SK-N-SH treated with all-trans-retinoic acid at 6 μM for 48 hours (cell line): ENCODE results near the gene AFAP1.

Experiments
- ATAC-seq: fragments of 200-7000 bp; cut with Tn5 transposase; 3 replicates; pipeline ENCODE4 v1.9.1; 2020; ENCODE audit warnings: mild to moderate bottlenecking, moderate library complexity
- ARNTL ChIP-seq: fragments of 450-650 bp; formaldehyde crosslinking; IDR thresholded peaks from 2 replicates; pipeline ENCODE4 v1.5.0; 2020; ENCODE audit warnings: low read depth, mild to moderate bottlenecking, moderate library complexity, borderline replicate concordance
- BACH2 ChIP-seq: fragments of 250-450 bp; sonication (Bioruptor Pico); IDR thresholded peaks from 2 replicates; pipeline ENCODE4 v1.9.0; 2021; ENCODE audit warnings: mild to moderate bottlenecking, borderline replicate concordance
- CSDC2 ChIP-seq: fragments of 250-450 bp; sonication (Bioruptor Pico); IDR thresholded peaks from 2 replicates; pipeline ENCODE4 v1.5.0; 2020; ENCODE audit warnings: mild to moderate bottlenecking, moderate library complexity
- ESRRG ChIP-seq: fragments of 250-450 bp; sonication (Bioruptor Pico); IDR thresholded peaks from 2 replicates; pipeline ENCODE4 v1.6.1; 2021; ENCODE audit warnings: mild to moderate bottlenecking
- GLIS3 ChIP-seq: fragments of 250-450 bp; sonication (Bioruptor Pico); IDR thresholded peaks from 2 replicates; pipeline ENCODE4 v1.5.0; 2020; ENCODE audit warnings: mild to moderate bottlenecking, moderate library complexity
- ISL1 ChIP-seq: fragments of 250-450 bp; sonication (Bioruptor Pico); IDR thresholded peaks from 2 replicates; pipeline ENCODE4 v2.1.2; 2022; ENCODE audit warnings: mild to moderate bottlenecking, moderate library complexity
- OSR1 ChIP-seq: fragments of 250-450 bp; sonication (Bioruptor Pico); IDR thresholded peaks from 2 replicates; pipeline ENCODE4 v1.8.0; 2022; ENCODE audit warnings: moderate library complexity, mild to moderate bottlenecking, inconsistent platforms
- PPARA ChIP-seq: fragments of 250-450 bp; sonication (Bioruptor Pico); IDR thresholded peaks from 2 replicates; pipeline ENCODE4 v1.5.0; 2020; ENCODE audit warnings: mild to moderate bottlenecking, borderline replicate concordance
- SNAI2 ChIP-seq: fragments of 250-450 bp; sonication (Bioruptor Pico); IDR thresholded peaks from 2 replicates; pipeline ENCODE4 v1.5.0; 2020; ENCODE audit warnings: mild to moderate bottlenecking, moderate library complexity
- TCF4 ChIP-seq: fragments of 250-450 bp; sonication (Bioruptor Pico); IDR thresholded peaks from 2 replicates; pipeline ENCODE4 v1.8.0; 2021; ENCODE audit warnings: mild to moderate bottlenecking, moderate library complexity, borderline replicate concordance
- TOX ChIP-seq: fragments of 250-450 bp; sonication (Bioruptor Pico); IDR thresholded peaks from 2 replicates; pipeline ENCODE4 v1.8.0; 2021; ENCODE audit warnings: mild to moderate bottlenecking, moderate library complexity, borderline replicate concordance
- ZC3H10 ChIP-seq: fragments of 250-450 bp; sonication (Bioruptor Pico); IDR thresholded peaks from 2 replicates; pipeline ENCODE4 v1.5.1; 2021; ENCODE audit warnings: mild to moderate bottlenecking, moderate library complexity
- ZFP3 ChIP-seq: fragments of 250-450 bp; sonication (Bioruptor Pico); IDR thresholded peaks from 2 replicates; pipeline ENCODE4 v1.5.0; 2020; ENCODE audit warnings: mild to moderate bottlenecking, moderate library complexity
- ZFP30 ChIP-seq: fragments of 450-650 bp; formaldehyde crosslinking; IDR thresholded peaks from 2 replicates; pipeline ENCODE4 v1.5.0; 2022; ENCODE audit warnings: mild to moderate bottlenecking, moderate library complexity
- ZNF565 ChIP-seq: fragments of 450-650 bp; formaldehyde crosslinking; conservative IDR thresholded peaks from 2 replicates; pipeline ENCODE4 v1.5.0; 2020; ENCODE audit warnings: low read depth, mild to moderate bottlenecking, moderate library complexity
- ZNF70 ChIP-seq: fragments of 450-650 bp; formaldehyde crosslinking; IDR thresholded peaks from 2 replicates; pipeline ENCODE4 v1.5.0; 2020; ENCODE audit warnings: mild to moderate bottlenecking, moderate library complexity
- ZNF8 ChIP-seq: fragments of 450-650 bp; formaldehyde crosslinking; IDR thresholded peaks from 2 replicates; pipeline ENCODE4 v1.5.0; 2020; ENCODE audit warnings: mild to moderate bottlenecking, moderate library complexity
- TF ChIP-seq, protein P1 (sequence below): fragments of 250-450 bp; sonication (Bioruptor Pico); IDR thresholded peaks from 2 replicates; pipeline ENCODE4 v1.5.1; 2021; ENCODE audit warnings: mild to moderate bottlenecking, moderate library complexity
- TF ChIP-seq, protein P2 (sequence below): fragments of 250-450 bp; sonication (Bioruptor Pico); IDR thresholded peaks from 2 replicates; pipeline ENCODE4 v1.8.0; 2021; ENCODE audit warnings: low read depth, mild to moderate bottlenecking, moderate library complexity, borderline replicate concordance
- TF ChIP-seq, protein P3 (sequence below): fragments of 250-450 bp; sonication (Bioruptor Pico); IDR thresholded peaks from 2 replicates; pipeline ENCODE4 v1.5.0; 2020; ENCODE audit warnings: mild to moderate bottlenecking, moderate library complexity
- TF ChIP-seq, protein P4 (sequence below): fragments of 250-450 bp; sonication (Bioruptor Pico); IDR thresholded peaks from 2 replicates; pipeline ENCODE4 v1.5.1; 2020; ENCODE audit warnings: low read depth, mild to moderate bottlenecking, moderate library complexity
- TF ChIP-seq, protein P5 (sequence below): fragments of 250-450 bp; sonication (Bioruptor Pico); IDR thresholded peaks from 2 replicates; pipeline ENCODE4 v1.8.0; 2020; ENCODE audit warnings: mild to moderate bottlenecking, moderate library complexity, borderline replicate concordance

AFAP1 gene

DNA sequence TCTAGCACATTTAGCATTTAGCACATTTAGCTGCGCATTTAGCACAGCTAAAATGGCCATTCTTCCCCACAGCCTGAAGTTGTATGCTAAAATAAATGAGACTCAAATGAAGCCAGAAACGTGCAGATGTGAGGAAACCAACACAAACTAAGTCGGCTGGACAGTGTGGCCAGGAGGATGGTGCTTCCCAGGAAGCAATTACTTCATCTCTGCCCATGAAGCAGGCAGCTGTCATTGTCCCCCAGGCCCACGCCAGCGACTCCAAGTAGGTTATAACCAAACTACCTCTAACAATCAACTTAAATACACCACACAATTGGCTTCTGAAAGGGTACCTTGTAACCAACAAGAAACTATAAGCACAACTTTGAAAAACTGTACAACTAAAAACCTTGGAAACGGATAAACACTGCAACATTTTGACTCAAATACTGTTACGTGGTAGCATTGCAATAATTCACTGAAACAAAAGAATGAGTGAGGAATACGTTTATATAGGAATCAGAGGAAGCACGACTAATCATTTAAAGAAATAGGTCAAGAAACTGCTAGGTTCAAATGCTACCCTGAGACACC, 39.2 kb downstream of the AFAP1 start:
- ATAC-seq, result no peak
- TF ChIP-seq TCF4 (CRISPR knock-in tag) (no peak), ESRRG (CRISPR knock-in tag) (no peak), OSR1 (no peak), ZFP3 (CRISPR knock-in tag) (no peak), ZFP30 (CRISPR knock-in tag) (no peak), ZNF8 (CRISPR knock-in tag) (no peak), BACH2 (no peak), PPARA (CRISPR knock-in tag) (no peak), ARNTL (CRISPR knock-in tag) (no peak), ZNF565 (CRISPR knock-in tag) (no peak), TOX (no peak), CSDC2 (CRISPR knock-in tag) (no peak), GLIS3 (CRISPR knock-in tag) (no peak), ISL1 (CRISPR knock-in tag) (no peak), ZNF70 (CRISPR knock-in tag) (no peak)
- TF ChIP-seq, protein P1, sequence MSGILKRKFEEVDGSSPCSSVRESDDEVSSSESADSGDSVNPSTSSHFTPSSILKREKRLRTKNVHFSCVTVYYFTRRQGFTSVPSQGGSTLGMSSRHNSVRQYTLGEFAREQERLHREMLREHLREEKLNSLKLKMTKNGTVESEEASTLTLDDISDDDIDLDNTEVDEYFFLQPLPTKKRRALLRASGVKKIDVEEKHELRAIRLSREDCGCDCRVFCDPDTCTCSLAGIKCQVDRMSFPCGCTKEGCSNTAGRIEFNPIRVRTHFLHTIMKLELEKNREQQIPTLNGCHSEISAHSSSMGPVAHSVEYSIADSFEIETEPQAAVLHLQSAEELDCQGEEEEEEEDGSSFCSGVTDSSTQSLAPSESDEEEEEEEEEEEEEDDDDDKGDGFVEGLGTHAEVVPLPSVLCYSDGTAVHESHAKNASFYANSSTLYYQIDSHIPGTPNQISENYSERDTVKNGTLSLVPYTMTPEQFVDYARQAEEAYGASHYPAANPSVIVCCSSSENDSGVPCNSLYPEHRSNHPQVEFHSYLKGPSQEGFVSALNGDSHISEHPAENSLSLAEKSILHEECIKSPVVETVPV (CRISPR knock-in tag), result no peak
- TF ChIP-seq, protein P2, sequence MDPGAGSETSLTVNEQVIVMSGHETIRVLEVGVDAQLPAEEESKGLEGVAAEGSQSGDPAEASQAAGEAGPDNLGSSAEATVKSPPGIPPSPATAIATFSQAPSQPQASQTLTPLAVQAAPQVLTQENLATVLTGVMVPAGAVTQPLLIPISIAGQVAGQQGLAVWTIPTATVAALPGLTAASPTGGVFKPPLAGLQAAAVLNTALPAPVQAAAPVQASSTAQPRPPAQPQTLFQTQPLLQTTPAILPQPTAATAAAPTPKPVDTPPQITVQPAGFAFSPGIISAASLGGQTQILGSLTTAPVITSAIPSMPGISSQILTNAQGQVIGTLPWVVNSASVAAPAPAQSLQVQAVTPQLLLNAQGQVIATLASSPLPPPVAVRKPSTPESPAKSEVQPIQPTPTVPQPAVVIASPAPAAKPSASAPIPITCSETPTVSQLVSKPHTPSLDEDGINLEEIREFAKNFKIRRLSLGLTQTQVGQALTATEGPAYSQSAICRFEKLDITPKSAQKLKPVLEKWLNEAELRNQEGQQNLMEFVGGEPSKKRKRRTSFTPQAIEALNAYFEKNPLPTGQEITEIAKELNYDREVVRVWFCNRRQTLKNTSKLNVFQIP, result no peak
- TF ChIP-seq, protein P3, sequence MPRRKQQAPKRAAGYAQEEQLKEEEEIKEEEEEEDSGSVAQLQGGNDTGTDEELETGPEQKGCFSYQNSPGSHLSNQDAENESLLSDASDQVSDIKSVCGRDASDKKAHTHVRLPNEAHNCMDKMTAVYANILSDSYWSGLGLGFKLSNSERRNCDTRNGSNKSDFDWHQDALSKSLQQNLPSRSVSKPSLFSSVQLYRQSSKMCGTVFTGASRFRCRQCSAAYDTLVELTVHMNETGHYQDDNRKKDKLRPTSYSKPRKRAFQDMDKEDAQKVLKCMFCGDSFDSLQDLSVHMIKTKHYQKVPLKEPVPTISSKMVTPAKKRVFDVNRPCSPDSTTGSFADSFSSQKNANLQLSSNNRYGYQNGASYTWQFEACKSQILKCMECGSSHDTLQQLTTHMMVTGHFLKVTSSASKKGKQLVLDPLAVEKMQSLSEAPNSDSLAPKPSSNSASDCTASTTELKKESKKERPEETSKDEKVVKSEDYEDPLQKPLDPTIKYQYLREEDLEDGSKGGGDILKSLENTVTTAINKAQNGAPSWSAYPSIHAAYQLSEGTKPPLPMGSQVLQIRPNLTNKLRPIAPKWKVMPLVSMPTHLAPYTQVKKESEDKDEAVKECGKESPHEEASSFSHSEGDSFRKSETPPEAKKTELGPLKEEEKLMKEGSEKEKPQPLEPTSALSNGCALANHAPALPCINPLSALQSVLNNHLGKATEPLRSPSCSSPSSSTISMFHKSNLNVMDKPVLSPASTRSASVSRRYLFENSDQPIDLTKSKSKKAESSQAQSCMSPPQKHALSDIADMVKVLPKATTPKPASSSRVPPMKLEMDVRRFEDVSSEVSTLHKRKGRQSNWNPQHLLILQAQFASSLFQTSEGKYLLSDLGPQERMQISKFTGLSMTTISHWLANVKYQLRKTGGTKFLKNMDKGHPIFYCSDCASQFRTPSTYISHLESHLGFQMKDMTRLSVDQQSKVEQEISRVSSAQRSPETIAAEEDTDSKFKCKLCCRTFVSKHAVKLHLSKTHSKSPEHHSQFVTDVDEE (CRISPR knock-in tag), result no peak
- TF ChIP-seq, protein P4, sequence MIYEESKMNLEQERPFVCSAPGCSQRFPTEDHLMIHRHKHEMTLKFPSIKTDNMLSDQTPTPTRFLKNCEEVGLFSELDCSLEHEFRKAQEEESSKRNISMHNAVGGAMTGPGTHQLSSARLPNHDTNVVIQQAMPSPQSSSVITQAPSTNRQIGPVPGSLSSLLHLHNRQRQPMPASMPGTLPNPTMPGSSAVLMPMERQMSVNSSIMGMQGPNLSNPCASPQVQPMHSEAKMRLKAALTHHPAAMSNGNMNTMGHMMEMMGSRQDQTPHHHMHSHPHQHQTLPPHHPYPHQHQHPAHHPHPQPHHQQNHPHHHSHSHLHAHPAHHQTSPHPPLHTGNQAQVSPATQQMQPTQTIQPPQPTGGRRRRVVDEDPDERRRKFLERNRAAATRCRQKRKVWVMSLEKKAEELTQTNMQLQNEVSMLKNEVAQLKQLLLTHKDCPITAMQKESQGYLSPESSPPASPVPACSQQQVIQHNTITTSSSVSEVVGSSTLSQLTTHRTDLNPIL (CRISPR knock-in tag), result no peak
- TF ChIP-seq, protein P5, sequence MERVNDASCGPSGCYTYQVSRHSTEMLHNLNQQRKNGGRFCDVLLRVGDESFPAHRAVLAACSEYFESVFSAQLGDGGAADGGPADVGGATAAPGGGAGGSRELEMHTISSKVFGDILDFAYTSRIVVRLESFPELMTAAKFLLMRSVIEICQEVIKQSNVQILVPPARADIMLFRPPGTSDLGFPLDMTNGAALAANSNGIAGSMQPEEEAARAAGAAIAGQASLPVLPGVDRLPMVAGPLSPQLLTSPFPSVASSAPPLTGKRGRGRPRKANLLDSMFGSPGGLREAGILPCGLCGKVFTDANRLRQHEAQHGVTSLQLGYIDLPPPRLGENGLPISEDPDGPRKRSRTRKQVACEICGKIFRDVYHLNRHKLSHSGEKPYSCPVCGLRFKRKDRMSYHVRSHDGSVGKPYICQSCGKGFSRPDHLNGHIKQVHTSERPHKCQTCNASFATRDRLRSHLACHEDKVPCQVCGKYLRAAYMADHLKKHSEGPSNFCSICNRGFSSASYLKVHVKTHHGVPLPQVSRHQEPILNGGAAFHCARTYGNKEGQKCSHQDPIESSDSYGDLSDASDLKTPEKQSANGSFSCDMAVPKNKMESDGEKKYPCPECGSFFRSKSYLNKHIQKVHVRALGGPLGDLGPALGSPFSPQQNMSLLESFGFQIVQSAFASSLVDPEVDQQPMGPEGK (CRISPR knock-in tag), result no peak
- TF ChIP-seq, all 23 proteins: peak for 0

DNA sequence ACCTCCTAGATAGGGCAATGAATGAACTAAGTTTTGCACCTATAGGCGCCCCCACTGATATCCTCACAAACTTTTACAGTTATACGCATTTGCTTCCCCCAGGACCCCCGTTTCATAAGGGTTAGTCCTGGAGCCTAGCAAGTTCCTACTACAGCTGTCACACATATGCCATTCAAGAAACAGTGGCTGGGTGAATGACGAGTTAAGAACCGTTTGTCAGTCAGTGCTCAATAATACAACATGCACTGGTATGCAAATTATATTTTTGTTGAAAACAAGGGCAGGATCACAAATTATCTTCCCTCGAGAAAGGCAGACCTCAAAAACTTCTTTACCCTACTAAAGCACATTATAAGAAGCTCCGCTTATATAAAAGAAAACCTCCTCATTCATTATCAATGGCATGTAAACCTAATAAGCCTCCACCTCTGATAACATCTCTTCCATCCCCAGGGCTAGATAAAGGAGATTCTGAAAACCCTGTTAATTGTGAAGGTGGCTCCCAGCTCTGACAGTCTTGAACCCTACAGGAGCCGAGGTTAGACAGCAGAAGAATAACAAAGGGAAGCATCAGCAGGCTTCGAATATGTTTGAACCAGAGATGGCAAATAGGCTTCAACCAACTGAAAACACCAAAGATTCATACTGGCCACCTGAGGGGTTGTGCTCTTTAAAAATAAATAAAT, 40.3 kb downstream of the AFAP1 start:
- no peak for ATAC-seq
- TF ChIP-seq SNAI2 (CRISPR knock-in tag), result no peak
- no peak for TF ChIP-seq ESRRG (CRISPR knock-in tag)
- TF ChIP-seq BACH2, result no peak
- no peak for TF ChIP-seq TOX
- TF ChIP-seq, protein P2, result no peak
- no peak for TF ChIP-seq ZFP30 (CRISPR knock-in tag)
- no peak for TF ChIP-seq ZNF8 (CRISPR knock-in tag)
- no peak for TF ChIP-seq ARNTL (CRISPR knock-in tag)
- no peak for TF ChIP-seq ZC3H10 (CRISPR knock-in tag)
- no peak for TF ChIP-seq ISL1 (CRISPR knock-in tag)
- TF ChIP-seq CSDC2 (CRISPR knock-in tag), result no peak
- TF ChIP-seq, protein P1 (CRISPR knock-in tag), result no peak
- no peak for TF ChIP-seq GLIS3 (CRISPR knock-in tag)
- no peak for TF ChIP-seq ZNF565 (CRISPR knock-in tag)
